ENCODE results near the gene VAV3.

DNA sequence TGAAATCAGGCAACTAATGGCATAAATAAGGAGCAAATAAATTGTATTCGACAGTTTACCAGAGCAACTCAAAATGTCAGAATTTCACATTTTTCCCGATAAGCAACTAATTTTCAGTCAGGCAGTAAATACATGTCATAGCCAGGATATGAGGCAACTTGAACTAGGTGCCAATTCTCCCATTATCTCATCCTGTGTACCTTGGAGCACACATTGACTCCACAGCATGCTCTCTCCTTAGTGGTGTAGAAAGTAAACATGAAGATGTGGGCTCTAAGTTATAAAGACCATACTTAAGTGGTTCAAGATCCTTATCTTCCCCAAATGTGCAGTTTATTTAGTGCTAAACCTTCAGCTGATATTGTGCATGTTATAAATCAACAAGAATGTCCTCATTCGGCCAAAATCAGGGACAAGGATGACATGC, 197.8 kb downstream of the VAV3 start:
- TF ChIP-seq POLR2A (IDR thresholded peaks at IDR 0.05): no peak
- TF ChIP-seq, protein P1, sequence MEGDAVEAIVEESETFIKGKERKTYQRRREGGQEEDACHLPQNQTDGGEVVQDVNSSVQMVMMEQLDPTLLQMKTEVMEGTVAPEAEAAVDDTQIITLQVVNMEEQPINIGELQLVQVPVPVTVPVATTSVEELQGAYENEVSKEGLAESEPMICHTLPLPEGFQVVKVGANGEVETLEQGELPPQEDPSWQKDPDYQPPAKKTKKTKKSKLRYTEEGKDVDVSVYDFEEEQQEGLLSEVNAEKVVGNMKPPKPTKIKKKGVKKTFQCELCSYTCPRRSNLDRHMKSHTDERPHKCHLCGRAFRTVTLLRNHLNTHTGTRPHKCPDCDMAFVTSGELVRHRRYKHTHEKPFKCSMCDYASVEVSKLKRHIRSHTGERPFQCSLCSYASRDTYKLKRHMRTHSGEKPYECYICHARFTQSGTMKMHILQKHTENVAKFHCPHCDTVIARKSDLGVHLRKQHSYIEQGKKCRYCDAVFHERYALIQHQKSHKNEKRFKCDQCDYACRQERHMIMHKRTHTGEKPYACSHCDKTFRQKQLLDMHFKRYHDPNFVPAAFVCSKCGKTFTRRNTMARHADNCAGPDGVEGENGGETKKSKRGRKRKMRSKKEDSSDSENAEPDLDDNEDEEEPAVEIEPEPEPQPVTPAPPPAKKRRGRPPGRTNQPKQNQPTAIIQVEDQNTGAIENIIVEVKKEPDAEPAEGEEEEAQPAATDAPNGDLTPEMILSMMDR (IDR thresholded peaks at IDR 0.05): no peak
